Activated naive CD8-positive, alpha-beta T cell treated with anti-CD3 and anti-CD28 coated beads for 36 hours (primary cell): Measurements from ENCODE around the gene KIAA1958. TPM values are rescaled to one million over a fixed set of nuclear protein-coding genes. Genes with fewer than 3 reads are reported as not detected.

Experiments used
- DNase-seq: peaks from one replicate; pipeline ENCODE4 v3.0.0; 2021
- H3K27ac Mint-ChIP-seq: one replicate; pipeline ENCODE4 v1.8.0; 2022; ENCODE audit warnings: mild to moderate bottlenecking, moderate library complexity, mixed read lengths
- H3K27me3 Mint-ChIP-seq: one replicate; pipeline ENCODE4 v1.8.0; 2022; ENCODE audit warnings: mild to moderate bottlenecking, mixed read lengths
- H3K36me3 Mint-ChIP-seq: one replicate; pipeline ENCODE4 v1.8.0; 2021; ENCODE audit warnings: mild to moderate bottlenecking, mixed read lengths
- H3K4me1 Mint-ChIP-seq: one replicate; pipeline ENCODE4 v1.8.0; 2021; ENCODE audit warnings: mixed read lengths
- H3K4me3 Mint-ChIP-seq: one replicate; pipeline ENCODE4 v1.8.0; 2022; ENCODE audit warnings: mild to moderate bottlenecking, moderate library complexity, mixed read lengths
- H3K9me3 Mint-ChIP-seq: one replicate; pipeline ENCODE4 v1.8.0; 2022; ENCODE audit warnings: mixed read lengths
- total RNA-seq, 2 experiments: library from RNA; stranded (reverse); gene quantifications; one replicate each; pipeline ENCODE4 v1.2.3, GENCODE V29; 2021

Gene KIAA1958
- total RNA-seq, 2 experiments from 2014 or later = 8.4 to 8.8 TPM

DNA sequence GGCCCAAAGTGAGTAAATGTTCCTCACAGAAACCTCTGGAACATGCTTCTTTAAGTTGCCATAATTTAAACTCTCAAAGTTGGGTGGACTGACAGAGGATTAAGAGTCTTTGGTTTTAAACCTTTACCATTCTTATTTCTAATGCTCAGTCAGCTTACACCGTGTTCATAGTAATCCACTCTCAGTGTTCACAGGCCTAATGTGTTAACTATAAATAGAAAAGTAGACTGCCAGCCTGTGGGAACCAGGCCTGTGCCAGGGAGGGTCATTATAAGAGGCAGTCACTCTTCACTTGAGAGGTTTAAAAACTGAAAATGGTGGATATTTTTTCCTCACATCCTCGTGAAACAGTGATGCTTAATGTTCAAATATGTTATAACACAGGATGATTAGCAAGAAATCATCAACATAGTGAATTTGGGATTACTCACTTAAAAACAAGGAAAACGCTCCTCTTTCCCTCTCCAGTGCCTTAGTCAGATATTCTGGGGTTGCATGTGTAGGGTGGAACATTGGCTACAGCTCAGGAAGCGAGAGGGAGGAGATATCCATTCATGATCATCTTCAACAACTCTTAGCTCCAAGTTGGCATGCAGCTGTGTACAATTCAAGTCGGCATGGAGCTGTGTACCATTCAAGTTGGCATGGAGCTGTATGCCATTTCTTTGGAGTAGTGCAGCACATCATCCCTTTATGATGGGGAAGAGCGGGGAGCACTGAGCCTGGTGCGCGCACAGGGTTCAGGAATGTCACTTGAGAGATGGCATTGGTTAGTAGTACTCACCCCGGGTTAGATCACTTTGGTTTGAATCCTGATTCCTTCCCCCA is 65.8 kb downstream of the KIAA1958 start:
- peaks cover 7% of the 10 kb centered on the region for H3K36me3 Mint-ChIP-seq
- DNase-seq = no peak
- no peak overlapping the region for H3K27ac Mint-ChIP-seq
- H3K4me1 Mint-ChIP-seq = peaks cover 15% of the 10 kb centered on the region
- H3K4me3 Mint-ChIP-seq = no peak overlapping the region
- H3K27me3 Mint-ChIP-seq = no peaks in the 10 kb centered on the region
- no peaks in the 10 kb centered on the region for H3K9me3 Mint-ChIP-seq

DNA sequence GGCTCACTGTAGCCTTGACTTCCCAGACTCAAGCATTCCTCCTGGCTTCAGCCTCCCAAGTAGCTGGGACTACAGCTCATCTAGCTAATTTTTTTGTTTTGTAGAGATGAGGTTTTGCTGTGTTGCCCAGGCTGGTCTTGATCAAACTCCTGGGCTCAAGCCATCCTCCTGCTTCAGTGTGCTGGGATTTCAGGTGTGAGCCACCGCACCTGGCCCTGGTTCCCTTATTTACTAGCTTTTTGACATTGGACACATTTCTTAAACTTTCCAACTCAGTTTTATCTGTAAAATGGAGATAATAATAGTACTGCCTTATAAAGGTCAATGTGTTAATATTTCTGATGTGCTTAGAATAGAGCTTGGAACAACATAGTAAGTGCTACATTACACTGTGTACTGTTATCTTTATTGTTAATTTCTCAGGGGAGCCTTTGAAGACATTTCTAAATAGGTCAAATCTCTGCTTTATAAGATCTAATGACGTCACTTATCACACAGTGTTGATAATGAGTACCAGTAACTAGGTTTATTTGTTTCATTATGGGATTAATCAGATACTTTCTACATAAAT is 66.7 kb downstream of the KIAA1958 start:
- DNase-seq = no peak
- no peaks in the 10 kb centered on the region for H3K9me3 Mint-ChIP-seq
- H3K27me3 Mint-ChIP-seq = no peaks in the 10 kb centered on the region
- no peak overlapping the region for H3K4me3 Mint-ChIP-seq
- H3K4me1 Mint-ChIP-seq = peaks cover 15% of the 10 kb centered on the region
- peaks cover 4% of the 10 kb centered on the region for H3K36me3 Mint-ChIP-seq
- H3K27ac Mint-ChIP-seq = no peak overlapping the region

DNA sequence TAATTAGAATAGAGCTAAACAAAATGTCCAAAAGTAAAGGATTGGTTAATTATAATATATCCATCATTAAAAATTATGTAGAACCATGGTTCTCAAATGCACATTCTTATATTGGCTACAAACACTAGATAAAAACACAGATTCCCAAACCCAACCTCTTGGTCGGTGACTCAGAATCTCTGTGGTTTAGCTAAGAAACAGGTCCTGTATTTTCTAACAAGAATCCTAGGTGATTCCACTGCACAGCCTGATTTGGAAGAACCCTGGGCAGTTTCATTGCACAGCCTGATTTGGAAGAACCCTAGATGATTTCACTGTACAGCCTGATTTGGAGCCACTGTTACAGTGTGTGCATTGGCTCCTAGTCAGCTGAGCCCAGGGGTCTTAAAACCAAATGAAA is 67.9 kb downstream of the KIAA1958 start:
- Mint-ChIP-seq H3K9me3 (no peaks in the 10 kb centered on the region), H3K4me3 (no peak overlapping the region), H3K27ac (no peak overlapping the region), H3K36me3 (peaks cover 1% of the 10 kb centered on the region), H3K27me3 (no peaks in the 10 kb centered on the region), H3K4me1 (peaks cover 16% of the 10 kb centered on the region)
- DNase-seq = no peak

DNA sequence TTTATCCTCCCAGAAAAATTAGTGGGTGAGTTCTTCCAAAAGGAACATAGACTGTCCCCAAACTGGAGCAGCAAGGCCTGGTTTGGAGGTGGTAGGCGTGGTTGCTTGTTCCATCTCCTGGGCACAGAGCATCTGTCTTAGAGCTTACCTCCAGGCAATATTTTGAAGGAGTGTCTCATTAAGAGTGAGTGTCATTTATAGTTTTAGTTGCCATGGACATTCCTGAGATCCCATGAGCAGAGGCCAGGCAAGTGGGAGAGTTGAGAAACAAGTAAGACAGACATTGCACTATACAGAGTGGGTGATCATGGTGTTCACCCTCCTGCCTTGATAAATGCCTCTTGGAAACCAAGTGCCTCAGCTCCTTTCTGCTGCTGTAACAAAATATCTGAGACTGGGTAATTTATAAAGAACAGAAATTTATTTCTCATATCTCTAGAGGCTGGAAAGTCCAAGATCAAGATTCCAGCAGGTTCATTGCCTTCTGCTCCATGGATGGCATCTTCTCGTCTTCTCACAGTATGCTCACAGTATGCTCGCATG is 68.5 kb downstream of the KIAA1958 start:
- peaks cover 1% of the 10 kb centered on the region for H3K36me3 Mint-ChIP-seq
- no peak overlapping the region for H3K27ac Mint-ChIP-seq
- H3K4me1 Mint-ChIP-seq = peaks cover 16% of the 10 kb centered on the region
- no peaks in the 10 kb centered on the region for H3K9me3 Mint-ChIP-seq
- H3K4me3 Mint-ChIP-seq = no peak overlapping the region
- no peak for DNase-seq
- H3K27me3 Mint-ChIP-seq = no peaks in the 10 kb centered on the region

DNA sequence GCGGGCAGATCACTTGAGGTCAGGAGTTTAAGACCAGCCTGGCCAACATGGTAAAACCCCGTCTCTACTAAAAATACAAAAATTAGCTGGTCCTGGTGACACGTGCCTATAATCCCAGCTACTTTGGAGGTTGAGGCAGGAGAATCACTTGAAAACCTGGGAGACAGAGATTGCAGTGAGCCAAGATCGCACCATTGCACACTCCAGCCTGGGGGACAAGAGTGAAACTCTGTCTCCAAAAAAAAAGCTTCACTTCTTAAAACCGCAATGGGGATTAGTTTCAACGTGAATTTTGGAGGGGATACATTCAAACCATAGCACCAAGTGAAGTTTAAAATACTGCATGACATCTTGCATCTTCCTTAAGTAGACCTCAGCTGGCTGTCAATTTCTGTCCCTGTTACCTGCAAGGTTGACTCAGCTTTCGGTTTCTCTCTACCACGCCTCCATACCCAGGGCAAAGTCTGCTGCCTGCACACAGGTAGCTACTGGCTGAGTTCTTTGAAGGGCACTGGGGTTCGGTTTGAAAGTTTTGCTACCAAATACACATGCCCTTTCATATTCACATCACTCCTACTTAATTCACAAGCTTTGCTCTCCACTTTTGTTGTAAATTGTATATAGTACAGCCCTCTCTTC is 69.3 kb downstream of the KIAA1958 start:
- H3K9me3 Mint-ChIP-seq = no peaks in the 10 kb centered on the region
- peaks cover 16% of the 10 kb centered on the region for H3K4me1 Mint-ChIP-seq
- no peak overlapping the region for H3K4me3 Mint-ChIP-seq
- H3K27ac Mint-ChIP-seq = no peak overlapping the region
- no peaks in the 10 kb centered on the region for H3K27me3 Mint-ChIP-seq
- peaks cover 1% of the 10 kb centered on the region for H3K36me3 Mint-ChIP-seq
- DNase-seq = no peak

DNA sequence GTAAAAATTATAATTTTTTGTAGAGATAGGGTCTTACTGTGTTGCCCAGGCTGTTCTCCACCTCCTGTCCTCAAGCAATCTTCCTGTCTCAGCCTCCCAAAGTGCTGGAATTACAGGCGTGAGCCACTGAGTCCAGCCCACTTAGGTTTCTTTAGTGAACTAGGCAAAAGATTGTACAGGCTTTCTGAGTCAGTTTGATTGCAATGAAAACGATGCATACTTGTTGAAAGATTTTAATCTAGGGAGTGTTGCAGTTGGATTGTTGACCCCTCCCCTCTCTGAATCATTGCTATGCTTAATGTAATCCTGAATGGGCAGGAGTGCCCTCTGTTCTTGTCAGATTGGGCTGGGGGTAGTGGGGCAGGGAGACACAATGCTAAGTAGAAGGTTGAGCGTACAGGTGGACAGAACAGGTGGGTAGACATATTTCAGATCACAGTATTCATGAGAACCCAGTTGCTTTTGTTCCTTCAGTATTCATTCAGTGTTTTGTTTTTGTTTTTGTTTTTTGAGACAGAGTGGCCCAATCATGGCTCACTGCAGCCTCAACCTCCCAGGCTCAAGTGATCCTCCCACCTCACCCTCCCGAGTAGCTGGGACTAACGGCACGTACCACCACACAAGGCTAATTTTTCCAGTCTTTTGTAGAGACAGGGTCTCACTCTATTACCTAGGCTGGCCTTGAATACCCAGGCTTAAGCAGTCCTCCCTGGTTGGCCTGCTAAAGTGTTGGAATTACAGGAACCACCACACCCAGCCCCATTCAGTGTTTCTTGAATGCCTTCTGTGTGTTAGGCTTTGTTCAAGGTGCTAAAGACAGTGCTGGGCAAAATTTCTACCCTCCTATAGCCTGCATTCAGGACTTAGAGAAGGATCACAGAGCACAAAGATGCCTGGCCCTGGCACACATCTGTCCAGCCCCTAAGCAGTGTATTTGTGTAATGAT is 70.1 kb downstream of the KIAA1958 start:
- no peaks in the 10 kb centered on the region for H3K9me3 Mint-ChIP-seq
- peaks cover 14% of the 10 kb centered on the region for H3K4me1 Mint-ChIP-seq
- H3K27me3 Mint-ChIP-seq = no peaks in the 10 kb centered on the region
- H3K27ac Mint-ChIP-seq = no peak overlapping the region
- H3K36me3 Mint-ChIP-seq = peaks cover 1% of the 10 kb centered on the region
- no peak for DNase-seq
- H3K4me3 Mint-ChIP-seq = no peak overlapping the region

DNA sequence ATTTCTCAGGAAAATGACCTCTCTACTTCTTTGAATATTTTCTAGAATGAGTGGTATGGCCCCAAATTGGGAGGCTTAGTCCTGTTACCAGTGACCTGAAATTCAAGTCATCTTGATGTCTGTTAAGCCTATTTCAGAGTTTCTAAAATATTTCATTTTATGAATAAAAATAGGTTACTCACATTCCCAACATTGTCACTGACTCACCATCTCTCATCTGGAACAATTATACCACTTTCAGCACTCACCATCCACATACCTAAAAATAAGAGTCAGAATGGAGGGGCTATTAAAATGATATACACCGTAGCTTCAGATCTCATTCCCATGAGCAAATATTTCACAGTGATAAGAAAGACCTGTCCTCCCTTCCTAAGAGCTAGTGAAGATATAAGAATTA is 71.8 kb downstream of the KIAA1958 start:
- H3K27me3 Mint-ChIP-seq = no peaks in the 10 kb centered on the region
- peaks cover 2% of the 10 kb centered on the region for H3K36me3 Mint-ChIP-seq
- peaks cover 16% of the 10 kb centered on the region for H3K4me1 Mint-ChIP-seq
- H3K9me3 Mint-ChIP-seq = no peaks in the 10 kb centered on the region
- no peak overlapping the region for H3K4me3 Mint-ChIP-seq
- H3K27ac Mint-ChIP-seq = no peak overlapping the region
- no peak for DNase-seq

DNA sequence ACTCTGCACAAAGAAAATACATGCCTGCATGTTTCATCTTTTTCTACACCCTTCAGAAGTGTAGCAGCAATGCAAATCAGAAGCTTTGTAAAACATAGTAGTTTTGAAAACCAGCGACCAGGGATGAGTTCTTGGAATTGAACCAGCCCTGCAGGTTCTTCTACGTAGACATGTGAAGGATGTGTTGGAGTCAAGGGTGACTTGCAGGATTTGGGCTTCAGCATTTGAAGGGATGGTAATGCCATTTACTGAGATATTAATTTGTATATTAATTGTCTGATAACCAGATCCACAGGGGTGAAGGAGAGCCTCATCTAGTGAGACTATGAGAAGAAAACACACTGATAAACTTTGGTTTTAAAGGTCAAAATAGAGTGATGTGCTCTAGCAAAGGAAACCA is 72.4 kb downstream of the KIAA1958 start:
- Mint-ChIP-seq H3K4me3 (no peak overlapping the region), H3K9me3 (no peaks in the 10 kb centered on the region), H3K27me3 (no peaks in the 10 kb centered on the region), H3K4me1 (peaks cover 16% of the 10 kb centered on the region), H3K27ac (no peak overlapping the region), H3K36me3 (peaks cover 1% of the 10 kb centered on the region)
- no peak for DNase-seq

DNA sequence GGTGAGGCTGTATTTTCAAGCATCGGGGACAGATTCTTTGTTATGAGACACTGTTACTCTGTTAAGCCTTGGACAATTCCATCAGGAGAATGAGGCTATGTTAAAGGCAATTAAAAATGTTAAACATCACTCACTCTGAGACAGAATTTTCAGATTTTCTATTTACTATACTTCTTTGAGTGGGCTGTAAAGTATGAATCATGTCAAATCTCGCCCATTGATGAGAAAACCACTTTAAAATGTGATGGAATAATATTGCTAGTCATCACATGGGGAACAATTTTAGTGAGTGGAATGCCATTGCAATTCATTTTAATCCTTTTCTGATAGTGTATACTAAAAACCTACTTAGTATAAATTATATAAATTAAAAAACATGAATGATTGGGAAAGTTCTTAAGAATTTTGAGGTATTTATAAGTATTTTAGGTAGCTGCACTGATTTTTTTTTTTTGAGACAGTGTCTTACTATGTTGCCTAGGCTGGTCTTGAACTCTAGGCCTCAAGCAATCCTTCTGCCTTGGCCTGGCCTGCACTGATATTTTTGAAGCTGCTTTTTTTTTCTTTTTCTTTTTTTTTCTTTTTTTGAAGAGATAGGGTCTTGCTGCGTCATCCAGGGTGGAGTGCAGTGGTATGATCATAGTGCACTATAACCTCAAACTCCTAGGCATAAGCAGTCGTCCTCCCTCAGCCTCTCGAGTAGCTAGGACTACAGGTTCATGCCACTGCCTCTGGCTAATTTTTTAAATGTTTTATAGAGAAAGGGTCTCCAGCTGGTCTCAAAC is 73.2 kb downstream of the KIAA1958 start:
- Mint-ChIP-seq H3K36me3 (peaks cover 1% of the 10 kb centered on the region), H3K4me1 (peaks cover 13% of the 10 kb centered on the region), H3K9me3 (no peaks in the 10 kb centered on the region), H3K27ac (no peak overlapping the region), H3K27me3 (no peaks in the 10 kb centered on the region), H3K4me3 (no peak overlapping the region)
- no peak for DNase-seq

DNA sequence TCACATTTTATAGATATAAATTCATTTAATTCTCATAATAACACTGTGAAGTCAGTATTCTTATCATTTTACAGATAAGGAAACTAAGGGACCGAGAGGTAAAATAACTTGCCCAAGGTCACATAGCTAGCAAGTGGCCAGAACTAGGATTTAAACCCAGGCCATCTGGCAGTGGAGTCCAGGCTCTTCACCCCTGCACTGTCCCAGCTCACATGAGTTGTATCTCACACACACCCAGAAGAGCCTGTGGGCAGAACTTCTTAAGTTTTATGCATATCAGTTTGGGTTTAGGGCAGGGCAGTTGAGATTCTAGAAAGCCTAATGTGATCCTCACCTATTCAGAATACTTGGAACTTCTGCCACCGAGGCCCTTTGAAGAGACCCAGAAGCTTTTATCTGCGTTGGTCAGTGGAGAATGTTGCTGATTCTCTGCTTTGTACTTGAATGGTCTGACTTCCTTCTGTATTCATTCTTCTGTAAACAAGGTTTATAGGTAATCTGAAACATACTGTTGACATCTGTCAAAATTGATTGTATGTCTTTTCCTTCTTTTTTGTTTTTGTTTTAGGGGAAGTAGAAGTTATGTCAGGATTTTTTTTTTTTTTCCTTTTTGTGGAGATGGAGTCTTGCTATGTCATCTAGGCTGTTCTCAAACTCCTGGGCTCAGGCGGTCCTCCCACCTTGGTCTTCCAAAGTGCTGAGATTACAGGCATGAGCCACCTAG is 75.8 kb downstream of the KIAA1958 start:
- H3K27ac Mint-ChIP-seq = no peak overlapping the region
- H3K27me3 Mint-ChIP-seq = no peaks in the 10 kb centered on the region
- peaks cover 1% of the 10 kb centered on the region for H3K36me3 Mint-ChIP-seq
- H3K4me3 Mint-ChIP-seq = no peak overlapping the region
- peaks cover 10% of the 10 kb centered on the region for H3K4me1 Mint-ChIP-seq
- no peak for DNase-seq
- H3K9me3 Mint-ChIP-seq = no peaks in the 10 kb centered on the region

DNA sequence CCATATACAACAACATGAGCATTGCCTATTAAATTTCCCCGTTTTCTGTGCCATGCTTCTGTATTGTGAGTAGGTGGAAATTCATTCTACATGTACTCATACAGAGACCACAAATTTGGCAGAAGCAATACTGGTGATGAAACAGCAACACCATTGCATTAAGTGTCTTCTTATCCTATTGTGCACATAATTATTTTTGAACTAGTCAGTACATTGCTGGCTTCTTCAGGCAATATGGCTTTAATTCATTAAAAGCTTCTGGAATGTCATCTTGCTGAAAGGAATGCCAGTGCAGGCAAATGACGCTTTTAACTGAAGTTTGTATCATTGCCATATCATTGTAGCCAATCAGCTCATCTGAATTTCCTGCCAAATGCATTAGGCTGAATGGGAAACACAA is 82.6 kb downstream of the KIAA1958 start:
- Mint-ChIP-seq H3K4me1 (peaks cover 11% of the 10 kb centered on the region), H3K27me3 (no peaks in the 10 kb centered on the region), H3K9me3 (no peaks in the 10 kb centered on the region), H3K4me3 (no peak overlapping the region), H3K27ac (no peak overlapping the region), H3K36me3 (peaks cover 1% of the 10 kb centered on the region)
- no peak for DNase-seq

DNA sequence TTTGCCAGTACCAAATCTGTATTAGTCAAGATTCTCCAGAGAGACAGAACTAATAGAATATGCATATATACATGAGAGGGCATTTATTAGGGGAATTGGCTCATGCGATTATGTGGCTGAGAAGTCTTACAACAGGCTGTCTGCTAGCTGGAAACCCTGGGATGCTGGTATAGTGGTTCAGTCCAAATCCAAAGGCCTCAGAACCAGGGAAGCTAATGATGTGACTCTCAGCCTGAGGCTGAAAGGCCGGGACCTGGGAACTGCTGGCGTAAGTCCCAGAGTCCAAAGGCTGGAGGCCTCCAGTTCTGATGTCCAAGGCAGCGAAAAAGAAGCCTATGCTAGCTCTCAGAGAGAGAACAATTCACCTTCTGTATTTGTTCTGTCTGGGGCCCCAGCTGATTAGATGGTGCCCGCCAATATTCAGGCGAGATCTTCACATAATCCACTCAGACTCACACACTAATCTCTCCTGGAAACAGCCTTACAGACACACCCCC is 84.1 kb downstream of the KIAA1958 start:
- Mint-ChIP-seq H3K9me3 (no peaks in the 10 kb centered on the region), H3K27ac (no peak overlapping the region), H3K4me3 (no peak overlapping the region), H3K36me3 (peaks cover 14% of the 10 kb centered on the region), H3K27me3 (no peaks in the 10 kb centered on the region), H3K4me1 (peaks cover 11% of the 10 kb centered on the region)
- no peak for DNase-seq

DNA sequence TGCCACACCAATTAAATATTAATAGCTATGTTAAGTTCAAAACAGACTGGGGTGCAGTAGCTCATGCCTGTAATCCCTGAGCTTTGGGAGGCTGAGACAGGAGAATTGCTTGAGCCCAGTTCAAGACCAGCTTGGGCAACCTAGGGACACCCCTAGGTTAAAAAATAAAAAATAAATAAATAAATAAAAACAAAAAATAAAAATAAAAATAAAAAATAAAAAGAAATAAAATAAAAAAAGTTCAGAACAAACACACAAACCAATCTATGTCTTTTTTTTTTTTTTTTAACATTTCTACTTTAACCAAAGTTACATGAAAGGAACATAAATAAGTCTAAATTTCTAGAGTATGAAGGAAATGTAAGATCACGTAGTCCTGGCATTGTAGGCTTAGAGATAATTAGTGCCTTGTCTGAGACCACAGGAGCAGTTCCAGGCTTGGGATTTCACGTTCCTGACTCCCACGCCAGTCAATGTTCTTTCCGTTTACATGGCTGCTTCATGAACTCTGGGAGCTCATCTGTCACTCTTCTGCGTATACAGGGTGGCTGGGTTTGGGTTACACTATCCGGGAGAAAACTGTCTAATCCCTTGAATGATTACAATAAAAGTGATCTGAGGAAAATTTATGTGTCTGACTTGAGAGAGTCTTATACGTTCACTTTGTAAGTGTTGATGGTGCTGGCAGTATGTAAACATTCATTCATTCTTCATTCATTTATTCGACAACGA is 85.2 kb downstream of the KIAA1958 start:
- Mint-ChIP-seq H3K27me3 (no peaks in the 10 kb centered on the region), H3K4me1 (peaks cover 9% of the 10 kb centered on the region), H3K9me3 (no peaks in the 10 kb centered on the region), H3K27ac (no peak overlapping the region), H3K36me3 (peaks cover 22% of the 10 kb centered on the region), H3K4me3 (no peak overlapping the region)
- DNase-seq = no peak
